GM19025 (cell line): Measurements from ENCODE around the gene GNPTAB.
"Not testable (repeated sequence)": the region's sequence is repeated elsewhere in the genome, so short reads cannot be mapped to it uniquely, and the experiment has no call there.

ENCODE experiments used
- ATAC-seq: cut with Tn5 transposase; IDR thresholded peaks from one replicate; pipeline ENCODE4 v1.9.1; 2021; ENCODE audit warnings: mild to moderate bottlenecking, low read depth, moderate library complexity; ENCODE audit not compliant: unreplicated experiment

GNPTAB gene

DNA sequence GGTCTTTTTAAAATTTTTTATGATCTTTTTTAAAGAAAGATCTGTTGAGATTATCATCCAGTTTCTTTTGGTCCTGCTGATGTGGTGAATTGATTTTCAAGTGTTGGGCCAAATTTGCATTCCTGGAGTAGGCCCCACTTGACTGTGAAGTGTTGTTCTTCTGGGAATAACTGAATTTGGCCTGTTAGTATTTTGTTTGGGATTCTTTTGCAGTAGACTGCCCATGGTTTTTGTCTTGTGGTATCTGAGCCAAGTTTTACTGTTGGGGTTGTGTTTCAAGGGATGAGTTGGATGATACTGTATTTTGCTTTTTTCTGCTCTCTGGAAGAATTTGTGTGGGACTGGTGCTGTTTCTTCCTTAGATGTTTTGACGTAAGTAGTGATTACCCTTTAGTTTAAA lies 87.5 kb downstream of the GNPTAB start:
- ATAC-seq: no peak

DNA sequence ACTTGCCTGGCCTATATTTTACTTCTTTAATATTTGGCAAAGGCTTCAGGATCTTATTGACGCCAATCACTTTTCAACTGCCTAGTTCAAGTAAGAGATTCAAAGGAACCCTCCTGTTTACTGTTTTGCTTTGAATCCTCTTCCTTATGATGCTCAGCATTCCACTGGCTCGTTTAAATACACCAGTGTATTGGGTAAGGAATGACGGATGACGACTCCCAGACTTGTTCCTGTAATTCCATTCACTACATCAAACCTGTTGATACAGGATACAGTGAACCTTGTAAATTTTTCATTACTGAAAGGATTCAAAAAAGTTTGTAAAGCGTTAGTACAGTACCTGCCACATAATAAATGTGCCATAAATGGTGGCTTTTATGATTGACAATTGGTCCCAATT lies 89.8 kb downstream of the GNPTAB start:
- no peak for ATAC-seq

DNA sequence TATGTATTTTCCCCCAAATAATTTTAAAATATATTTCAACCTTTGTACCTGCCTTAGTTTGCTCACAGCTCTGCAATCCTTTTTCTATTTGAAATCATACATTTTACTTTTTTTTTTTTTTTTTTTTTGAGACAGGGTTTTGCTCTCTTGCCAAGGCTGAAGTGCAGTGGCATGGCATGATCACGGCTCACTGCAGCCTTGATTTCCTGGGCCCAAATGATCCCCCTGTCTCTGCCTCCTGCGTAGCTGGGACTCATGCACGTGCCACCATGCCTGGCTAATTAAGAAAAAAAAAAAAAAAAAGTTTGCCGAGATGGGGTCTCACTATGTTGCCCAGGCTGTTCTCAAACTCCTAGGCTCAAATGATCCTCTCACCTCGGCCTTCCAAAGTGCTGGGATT lies 90.2 kb downstream of the GNPTAB start:
- ATAC-seq: no peak

DNA sequence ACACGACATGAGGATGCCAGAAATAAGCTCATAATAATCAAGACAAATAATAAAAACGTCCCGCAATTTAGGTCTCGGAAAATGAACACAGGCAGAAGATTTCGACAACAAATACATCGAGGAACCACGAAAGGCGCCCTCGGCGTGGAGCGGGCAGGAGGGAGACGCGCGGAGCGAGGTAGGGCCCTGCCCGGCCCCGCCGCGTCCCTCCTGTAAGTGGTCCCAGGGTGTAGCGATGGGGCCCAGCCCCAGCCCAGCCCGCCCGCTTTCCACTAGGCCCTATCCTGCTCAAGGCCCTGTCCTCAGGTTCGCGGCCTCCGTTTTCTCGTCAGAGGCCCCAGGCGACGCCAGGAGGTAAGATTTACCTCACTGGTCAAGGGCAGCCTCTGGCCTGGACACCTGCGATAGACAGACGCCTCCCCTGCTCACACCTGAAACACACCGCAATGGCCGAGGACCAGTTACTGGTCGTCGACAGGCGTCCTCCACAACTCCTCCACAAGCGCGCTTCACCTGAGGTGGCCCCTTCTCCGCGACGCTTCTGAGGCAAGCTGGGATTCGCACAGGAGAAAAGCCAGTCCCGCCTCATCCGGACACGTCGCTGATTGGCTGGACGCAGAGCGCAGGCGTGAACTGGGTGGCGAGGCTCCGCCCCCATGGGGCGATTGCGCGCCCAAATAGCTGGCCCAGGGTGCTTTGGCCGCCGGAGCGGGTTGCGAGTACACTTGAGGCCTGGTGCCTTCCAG lies 91.7 kb downstream of the GNPTAB start, which contains the start of gene SYCP3:
Gene SYCP3, minus strand, starts transcription at position 543 of the 746 bp plus-strand sequence. CDS start 1,527 bp downstream, outside the sequence.
- no peak for ATAC-seq

DNA sequence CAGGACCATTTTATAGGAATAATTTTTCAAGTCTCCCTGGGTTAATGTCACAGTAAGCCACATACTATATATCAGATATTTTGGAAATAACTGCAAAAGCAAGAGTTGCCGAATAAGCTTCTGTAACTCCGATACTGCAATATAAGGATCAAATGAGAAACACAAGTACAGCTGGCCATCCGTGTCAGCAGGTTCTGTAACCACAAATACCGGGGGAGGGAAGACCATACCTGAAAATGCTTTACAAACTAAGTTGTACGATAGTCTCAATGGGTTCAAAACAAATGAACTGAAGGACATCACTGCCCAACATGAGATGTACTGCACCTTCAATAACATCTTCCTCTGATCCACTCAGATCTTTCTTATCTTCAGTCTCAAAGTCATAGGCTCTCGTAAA lies 93.3 kb downstream of the GNPTAB start:
- ATAC-seq: no peak

DNA sequence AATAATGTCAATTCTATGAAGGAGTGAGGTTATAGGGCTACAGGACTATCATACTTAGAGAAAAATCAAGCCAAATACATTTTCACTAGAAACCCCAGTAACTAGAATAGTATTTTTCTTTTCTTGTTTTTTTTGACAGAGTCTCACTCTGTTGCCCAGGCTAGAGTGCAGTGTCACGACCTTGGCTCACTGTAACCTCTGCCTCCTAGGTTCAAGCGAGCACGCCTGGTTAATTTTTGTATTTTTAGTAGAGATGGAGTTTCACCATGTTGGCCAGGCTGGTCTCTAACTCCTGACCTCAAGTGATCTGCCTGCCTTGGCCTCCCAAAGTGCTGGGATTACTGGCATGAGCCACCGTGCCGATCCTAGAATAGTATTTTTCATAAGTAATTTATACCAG lies 96.3 kb downstream of the GNPTAB start:
- ATAC-seq: not testable (repeated sequence)

DNA sequence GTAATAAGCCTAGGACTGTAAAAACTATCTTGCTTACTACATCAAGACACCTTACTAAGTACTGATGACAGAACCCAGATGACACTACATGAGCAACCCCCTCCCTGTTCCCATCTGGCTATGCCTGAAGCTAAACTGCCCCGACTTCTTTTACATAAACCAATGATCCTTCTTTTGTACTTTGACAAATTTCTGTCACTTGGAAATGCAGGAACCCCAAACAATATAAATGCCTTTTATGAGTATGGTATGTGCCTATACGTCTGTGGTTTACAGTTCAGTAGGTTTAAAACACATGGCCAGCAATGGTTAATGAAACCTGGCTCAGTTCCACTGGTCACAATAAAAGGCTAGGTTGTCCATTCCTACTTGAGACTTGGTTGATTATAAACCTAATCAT lies 97.6 kb downstream of the GNPTAB start:
- no peak for ATAC-seq

DNA sequence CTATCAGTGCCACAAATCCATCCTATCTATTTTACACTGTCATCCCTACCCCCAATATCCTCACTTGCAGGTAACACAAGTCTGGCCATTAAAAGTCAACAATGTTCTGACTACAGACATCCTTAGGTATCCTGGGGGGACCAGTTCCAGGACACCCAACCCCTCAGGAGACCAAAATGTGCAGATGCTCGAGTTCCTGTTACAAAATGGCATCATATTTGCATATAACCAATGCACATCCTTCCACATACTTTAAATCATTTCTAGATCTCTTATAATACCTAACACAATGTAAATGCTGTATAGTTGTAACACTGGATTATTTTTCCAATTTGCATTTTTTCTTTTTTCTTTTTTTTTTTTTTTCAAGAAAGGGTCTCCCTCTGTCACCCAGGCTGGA lies 98.4 kb downstream of the GNPTAB start:
- no peak for ATAC-seq

DNA sequence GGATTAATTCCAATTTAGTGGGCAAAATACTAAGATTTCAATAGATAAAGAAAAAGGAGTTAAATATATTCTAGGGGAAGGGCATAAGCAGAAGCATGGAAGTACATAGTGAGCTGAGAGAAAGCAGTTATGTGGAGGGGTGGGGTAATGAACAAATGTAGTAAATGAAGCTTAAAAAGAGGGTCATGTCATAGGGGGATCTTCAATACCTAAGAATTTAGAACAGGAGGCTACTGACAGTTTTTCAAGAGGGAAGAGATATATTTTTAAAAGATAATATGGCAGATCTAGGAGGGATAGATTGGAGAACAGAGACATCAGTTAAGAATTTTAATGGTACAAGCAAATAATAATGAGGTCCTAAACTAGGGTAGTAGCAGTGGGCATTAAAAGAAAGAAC lies 100.9 kb downstream of the GNPTAB start:
- no peak for ATAC-seq

DNA sequence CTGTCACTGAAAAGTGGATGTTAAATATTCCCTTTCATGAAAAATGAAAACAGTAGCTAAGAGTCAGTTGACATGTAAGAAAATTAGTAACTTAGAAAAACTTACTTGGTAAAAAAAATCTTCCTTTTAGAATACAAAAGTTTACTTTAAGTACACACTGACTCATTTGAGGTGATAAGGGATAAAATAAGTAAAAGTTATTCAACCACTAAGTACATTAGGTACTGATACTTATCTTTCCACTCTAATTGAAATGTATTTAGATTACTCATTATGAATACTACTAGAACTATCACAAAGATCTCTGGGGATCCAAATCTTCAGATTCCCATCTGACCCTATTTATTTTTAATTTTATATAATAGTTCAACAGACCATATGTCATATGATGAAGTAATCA lies 103.7 kb downstream of the GNPTAB start:
- ATAC-seq: no peak

DNA sequence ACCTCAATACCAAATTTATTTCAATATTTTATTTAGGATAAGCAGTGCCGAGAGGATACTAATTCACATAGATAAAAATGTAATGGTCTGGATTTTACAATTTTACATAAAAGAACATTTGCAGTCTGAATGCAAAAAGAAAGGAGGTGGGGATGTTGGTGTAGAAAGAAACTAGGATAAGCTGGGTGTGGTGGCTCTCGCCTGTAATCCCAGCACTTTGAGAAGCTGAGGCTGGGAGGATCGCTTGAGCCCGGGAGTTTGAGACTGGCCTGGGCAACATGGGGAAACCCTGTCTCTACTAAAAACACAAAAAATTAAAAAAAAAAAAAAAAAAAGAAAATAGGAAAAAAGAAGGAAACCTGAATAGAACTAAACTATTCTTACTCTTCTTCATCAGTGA lies 108.4 kb downstream of the GNPTAB start:
- no peak for ATAC-seq

DNA sequence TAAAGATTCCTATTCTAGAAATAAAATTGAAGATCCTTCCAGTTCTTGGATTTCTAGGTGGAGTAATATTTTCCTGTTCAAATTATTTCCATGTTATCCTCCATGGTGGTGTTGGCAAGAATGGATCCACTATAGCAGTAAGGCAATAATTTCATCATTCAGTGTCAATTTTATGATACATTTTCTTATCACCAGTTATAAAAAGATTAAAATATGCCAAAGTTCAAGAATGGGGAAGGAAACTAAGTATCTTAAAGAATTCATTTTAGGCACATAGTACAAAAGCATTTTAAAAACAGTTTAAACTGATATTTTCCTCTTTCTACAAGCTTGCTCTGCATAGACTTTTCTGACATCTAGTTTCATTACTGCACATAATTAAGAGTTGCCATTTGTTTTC lies 110.6 kb downstream of the GNPTAB start:
- no peak for ATAC-seq

DNA sequence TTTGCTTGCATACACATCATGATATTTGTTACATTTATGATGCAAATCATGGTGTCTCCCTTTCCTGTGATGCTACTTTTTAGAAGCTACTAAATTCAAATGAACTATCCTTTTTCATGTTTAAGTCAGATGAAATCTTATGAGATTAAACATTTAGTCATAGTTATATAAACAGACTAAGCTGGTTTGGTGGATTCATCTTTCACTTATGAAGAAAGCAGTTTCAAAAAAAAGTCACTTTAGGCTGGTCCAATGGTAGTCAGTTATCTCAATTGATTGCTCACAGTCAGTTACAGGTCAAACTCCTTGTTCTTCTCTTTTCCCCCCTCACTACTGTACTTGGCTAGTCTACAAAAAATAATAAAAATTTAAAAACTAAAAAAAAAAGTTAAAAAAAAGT lies 111.2 kb downstream of the GNPTAB start:
- no peak for ATAC-seq

DNA sequence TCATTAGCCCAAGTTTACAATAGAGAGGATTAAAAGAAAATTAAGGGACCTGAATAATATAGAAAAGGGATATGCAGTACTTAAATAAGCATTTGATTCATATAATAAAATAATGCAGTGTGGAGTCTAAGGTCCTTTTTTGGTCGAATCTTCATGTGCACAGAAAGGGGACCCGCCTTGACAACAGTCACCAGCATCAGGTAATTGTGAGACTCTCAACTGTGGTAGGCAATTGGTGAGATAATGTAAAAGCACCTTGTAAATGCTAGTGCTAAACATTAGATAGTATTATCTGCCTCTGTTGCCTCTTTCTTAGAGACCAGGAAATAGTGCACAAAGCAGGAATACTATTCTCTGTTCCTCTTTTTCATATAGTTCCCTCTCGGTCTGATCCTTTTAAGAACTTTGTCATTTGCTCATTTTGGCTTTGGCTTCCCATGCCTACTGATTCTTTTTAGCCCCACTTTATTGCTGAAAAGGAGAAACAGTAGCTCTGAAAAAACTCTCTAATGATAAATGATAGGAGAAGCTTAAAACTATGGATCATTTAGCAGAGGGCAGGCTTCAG lies 115.8 kb downstream of the GNPTAB start:
- no peak for ATAC-seq

DNA sequence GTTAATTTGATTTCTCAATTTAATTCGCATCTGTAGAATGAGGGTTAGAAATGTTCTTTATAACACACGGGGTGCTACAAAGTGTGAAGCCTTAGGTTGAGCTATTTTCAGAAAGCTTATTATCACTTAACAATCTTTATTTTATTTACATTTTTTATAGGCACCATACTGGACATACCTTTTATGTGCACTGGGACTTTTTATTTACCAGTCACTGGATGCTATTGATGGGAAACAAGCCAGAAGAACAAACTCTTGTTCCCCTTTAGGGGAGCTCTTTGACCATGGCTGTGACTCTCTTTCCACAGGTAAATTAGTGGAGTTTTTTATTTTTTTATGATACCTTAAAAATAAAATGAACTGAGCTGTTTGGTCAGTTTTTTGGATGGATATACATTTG lies 116.8 kb downstream of the GNPTAB start:
- ATAC-seq: no peak

DNA sequence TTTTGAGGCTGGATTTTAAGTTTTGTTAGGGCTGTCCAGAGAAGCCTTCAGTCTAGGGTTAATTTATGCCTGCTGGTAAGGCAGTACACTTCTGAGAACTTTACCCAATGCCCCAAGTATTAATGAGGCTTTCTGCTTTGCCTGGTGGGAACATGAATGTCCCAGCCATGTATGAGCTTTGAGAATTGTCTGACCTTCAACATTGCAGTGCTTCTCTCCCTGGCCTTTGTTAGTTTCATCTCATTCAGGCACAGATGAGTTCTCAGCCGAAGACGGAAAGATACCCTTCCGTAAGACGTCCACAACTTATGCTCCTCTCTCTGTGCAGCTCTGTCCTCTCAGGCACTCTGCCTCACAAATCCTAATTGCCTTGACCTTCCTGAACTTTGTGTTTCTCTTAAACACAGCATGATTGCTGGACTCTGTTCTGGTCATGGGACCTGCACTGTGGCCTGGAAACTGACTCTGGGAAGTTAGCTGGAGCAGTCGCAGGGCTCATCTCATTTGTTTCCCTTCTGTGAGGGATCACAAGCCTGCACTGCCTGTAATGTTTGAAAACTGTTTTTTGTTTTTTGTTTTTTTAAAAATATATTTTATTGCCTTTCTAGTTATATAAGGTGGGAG lies 117.6 kb downstream of the GNPTAB start:
- no peak for ATAC-seq

DNA sequence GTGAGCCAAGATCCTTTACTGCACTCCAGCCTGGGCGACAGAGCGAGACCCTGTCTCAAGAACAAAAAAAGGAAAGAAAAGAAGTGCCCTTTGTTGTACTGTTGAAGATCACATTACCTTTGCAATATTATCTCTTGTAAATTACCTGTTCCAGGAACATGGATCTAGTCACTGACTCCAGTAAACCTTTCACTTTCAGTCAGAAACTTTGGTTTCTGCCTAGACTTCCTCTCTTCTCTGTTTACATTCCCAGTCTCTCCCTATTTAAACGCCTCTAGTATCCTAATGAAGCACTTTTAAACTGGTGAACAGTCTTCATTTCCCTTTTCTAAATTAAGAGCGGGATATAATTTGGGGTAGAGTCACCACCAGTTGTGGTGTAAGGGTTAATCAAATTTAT lies 120.5 kb downstream of the GNPTAB start:
- no peak for ATAC-seq

DNA sequence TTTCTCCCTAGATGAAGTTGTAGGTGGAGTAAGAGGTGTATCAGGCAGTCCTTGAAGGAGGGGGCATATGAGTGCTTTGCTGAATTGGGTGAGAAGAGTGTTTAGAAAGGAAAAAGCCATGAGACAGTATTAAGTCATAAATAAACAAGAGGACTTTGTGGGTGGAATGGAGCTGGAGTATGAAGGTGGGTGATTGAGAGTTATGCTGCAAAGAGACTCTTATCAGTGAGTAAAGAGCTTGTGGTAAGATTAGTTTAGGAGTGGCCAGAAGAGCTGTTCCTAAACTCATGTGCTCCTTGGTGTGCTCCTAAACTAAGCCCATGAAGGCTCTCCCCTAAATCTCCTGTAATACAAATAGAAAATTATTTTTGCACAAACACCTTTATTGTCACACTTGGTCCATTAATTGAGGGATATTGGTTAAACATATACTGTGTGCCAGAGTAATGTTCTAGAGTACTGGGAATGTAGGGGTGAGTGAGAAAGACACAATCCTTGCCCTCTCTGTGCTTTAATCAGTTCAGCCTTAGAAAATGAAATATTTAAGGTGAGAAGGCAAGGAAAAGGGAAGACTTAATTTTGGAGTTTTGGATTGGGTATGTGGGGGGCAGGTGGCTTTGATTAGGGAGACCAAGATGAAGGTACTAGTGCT lies 123.5 kb downstream of the GNPTAB start:
- ATAC-seq: no peak

DNA sequence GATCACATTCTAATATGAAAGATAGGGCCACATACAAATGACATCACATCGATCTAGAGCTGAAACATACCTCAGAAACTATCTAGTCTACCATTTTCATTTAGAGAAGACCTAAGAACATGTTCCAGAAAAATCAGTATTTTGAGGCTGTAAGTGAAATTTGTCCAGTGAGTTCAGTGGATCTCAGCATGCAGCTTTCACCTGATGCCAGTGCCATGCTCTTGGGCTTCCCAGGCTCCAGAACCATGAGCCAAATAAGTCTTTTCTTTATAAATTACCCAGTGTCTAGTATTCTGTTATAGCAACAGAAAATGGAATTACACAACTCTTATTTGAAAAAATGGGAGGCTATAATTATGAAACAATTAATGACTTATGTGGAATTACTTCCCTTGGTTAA lies 124.4 kb downstream of the GNPTAB start:
- ATAC-seq: no peak

DNA sequence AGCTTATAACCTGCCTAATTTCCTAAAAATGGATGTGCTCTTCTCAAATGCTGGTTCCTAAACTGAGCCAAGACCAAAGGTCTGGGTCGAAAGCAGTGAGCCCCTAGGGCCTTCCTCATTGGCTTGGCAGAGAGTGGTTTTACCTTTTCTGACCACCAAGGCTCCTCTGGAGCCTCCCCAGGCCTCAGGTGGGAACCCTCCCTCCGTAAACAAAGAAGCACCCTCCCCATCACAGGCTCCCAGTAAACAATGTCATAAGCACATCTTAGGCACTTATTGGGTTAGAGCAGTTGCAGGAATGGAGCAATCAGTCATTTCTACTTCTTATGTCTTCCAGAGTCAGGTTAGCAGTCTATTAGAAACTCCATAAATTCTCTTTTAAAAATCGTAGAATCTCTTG lies 127.3 kb downstream of the GNPTAB start:
- ATAC-seq: no peak

DNA sequence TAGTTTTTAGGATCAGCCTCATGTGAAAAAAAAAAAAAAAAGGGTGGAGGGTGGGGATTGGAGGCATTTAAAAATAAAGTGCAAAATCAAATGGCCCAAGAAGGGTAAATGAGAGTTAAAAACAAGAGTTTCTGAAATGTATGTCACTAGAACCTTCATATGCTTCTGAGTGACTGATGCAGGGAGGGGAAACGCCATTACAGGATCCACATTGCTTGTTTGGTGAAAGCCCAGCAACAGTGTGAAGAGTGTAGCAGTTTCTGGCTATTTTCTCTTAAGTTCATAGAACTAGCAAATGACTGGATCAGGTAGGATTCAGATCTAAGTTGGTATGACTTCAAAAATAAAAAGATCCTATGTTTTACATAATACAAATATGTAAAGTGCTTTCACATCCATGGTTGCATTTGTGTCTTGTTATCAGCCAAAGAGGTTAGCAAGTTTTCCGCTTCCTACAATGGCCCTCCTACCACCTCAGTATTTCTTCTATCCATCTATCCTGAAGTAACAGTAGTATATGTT lies 130.4 kb downstream of the GNPTAB start:
- ATAC-seq: no peak
